PC-3 (cell line): ENCODE results near the gene SPOP. TPM values are rescaled to one million over a fixed set of nuclear protein-coding genes. Genes with fewer than 3 reads are reported as not detected.

ENCODE experiments used
- ATAC-seq: fragments of 200-7000 bp; cut with Tn5 transposase; 2 replicates; pipeline ENCODE4 v1.9.1; 2020; ENCODE audit warnings: mild to moderate bottlenecking, moderate library complexity
- BruUV-seq: library from RNA; stranded (reverse); fragments of 400-500 nt; replicated peaks from 2 replicates; lab custom pipeline; 2021; lab: Mats Ljungman, UMichigan
- CTCF ChIA-PET: fragments of 300-600 bp; sonication (Branson Sonifier 250); formaldehyde crosslinking; loops from one replicate; lab custom pipeline; 2022; ENCODE audit warnings: antibody characterized with exemption; lab: Charles Lee
- POLR2A ChIA-PET: fragments of 300-600 bp; sonication (Branson Sonifier 250); formaldehyde crosslinking; loops from one replicate; lab custom pipeline; 2022; ENCODE audit warnings: antibody characterized with exemption; ENCODE audit not compliant: unreplicated experiment; lab: Charles Lee
- DNase-seq: peaks from one replicate; pipeline ENCODE4 v3.0.0-alpha.2; 2015
- H2AFZ ChIP-seq: fragments of 300-600 bp; sonication (generic); 2 replicates; pipeline ENCODE4 v1.6.0; 2016; ENCODE audit warnings: antibody characterized with exemption, low read length
- H3F3A ChIP-seq: fragments of 300-600 bp; sonication (generic); one replicate; pipeline ENCODE4 v1.6.0; 2017; ENCODE audit warnings: antibody characterized with exemption, low read length, control low read depth, mild to moderate bottlenecking; ENCODE audit not compliant: unreplicated experiment
- H3K27ac ChIP-seq: fragments of 300-600 bp; sonication (generic); 2 replicates; pipeline ENCODE4 v1.5.1; 2016; ENCODE audit warnings: mild to moderate bottlenecking, low read length
- H3K27me3 ChIP-seq: fragments of 300-600 bp; sonication (generic); 2 replicates; pipeline ENCODE4 v1.6.1; 2016; ENCODE audit warnings: low read length, mixed read lengths
- H3K36me3 ChIP-seq: fragments of 300-600 bp; sonication (generic); 2 replicates; pipeline ENCODE4 v1.6.1; 2016; ENCODE audit warnings: low read depth, mixed run types, low read length, mixed read lengths
- H3K4me1 ChIP-seq: fragments of 300-600 bp; sonication (generic); 2 replicates; pipeline ENCODE4 v1.5.1; 2016; ENCODE audit warnings: low read length; ENCODE audit not compliant: insufficient read depth
- H3K4me2 ChIP-seq: fragments of 300-600 bp; sonication (generic); 2 replicates; pipeline ENCODE4 v1.6.0; 2016; ENCODE audit warnings: low read length
- H3K4me3 ChIP-seq: fragments of 300-600 bp; sonication (generic); 2 replicates; pipeline ENCODE4 v1.5.1; 2016; ENCODE audit warnings: mild to moderate bottlenecking, low read length, mixed read lengths
- H3K79me2 ChIP-seq: fragments of 300-600 bp; sonication (generic); 2 replicates; pipeline ENCODE4 v1.6.1; 2017; ENCODE audit warnings: low read length, mixed read lengths
- H3K9ac ChIP-seq: fragments of 300-600 bp; sonication (generic); 2 replicates; pipeline ENCODE4 v1.6.0; 2016; ENCODE audit warnings: mild to moderate bottlenecking, low read length
- H3K9me2 ChIP-seq: fragments of 300-600 bp; sonication (generic); replicated peaks from 2 replicates; pipeline ENCODE4 v1.6.1; 2016; ENCODE audit warnings: mixed run types, low read length, mixed read lengths
- H3K9me3 ChIP-seq: fragments of 300-600 bp; sonication (generic); 2 replicates; pipeline ENCODE4 v1.6.1; 2016; ENCODE audit warnings: low read length, mixed read lengths
- H4K20me1 ChIP-seq: fragments of 300-600 bp; sonication (generic); 2 replicates; pipeline ENCODE4 v1.6.1; 2016; ENCODE audit warnings: low read length, mixed read lengths
- EZH2 ChIP-seq: fragments of 300-600 bp; sonication (generic); IDR thresholded peaks from one replicate; pipeline ENCODE4 v1.6.1; 2017; ENCODE audit warnings: antibody characterized with exemption, mild to moderate bottlenecking, low read length; ENCODE audit not compliant: unreplicated experiment
- EZH2phosphoT487 ChIP-seq: fragments of 300-600 bp; sonication (generic); IDR thresholded peaks from 2 replicates; pipeline ENCODE4 v1.6.1; 2018; ENCODE audit warnings: mild to moderate bottlenecking, antibody characterized with exemption, low read length, borderline replicate concordance
- intact Hi-C: fragments of 100-400 bp; cut with micrococcal nuclease; formaldehyde crosslinking; loops from 2 replicates; pipeline ENCODE4 v1.9.0; 2023
- total RNA-seq: library from RNA; depleted of rRNA; stranded (reverse); fragments of >200 nt; gene quantifications from 2 replicates; pipeline ENCODE4 v1.2.3, GENCODE V29; 2014
- TF ChIP-seq, protein P1 (sequence below): fragments of 300-600 bp; sonication (generic); conservative IDR thresholded peaks from 2 replicates; pipeline ENCODE4 v1.5.1; 2017; ENCODE audit warnings: antibody characterized with exemption, low read depth, mild to moderate bottlenecking, low read length

The SPOP gene
- total RNA-seq, 1 experiment from 2014 or later: 54.7 TPM

DNA sequence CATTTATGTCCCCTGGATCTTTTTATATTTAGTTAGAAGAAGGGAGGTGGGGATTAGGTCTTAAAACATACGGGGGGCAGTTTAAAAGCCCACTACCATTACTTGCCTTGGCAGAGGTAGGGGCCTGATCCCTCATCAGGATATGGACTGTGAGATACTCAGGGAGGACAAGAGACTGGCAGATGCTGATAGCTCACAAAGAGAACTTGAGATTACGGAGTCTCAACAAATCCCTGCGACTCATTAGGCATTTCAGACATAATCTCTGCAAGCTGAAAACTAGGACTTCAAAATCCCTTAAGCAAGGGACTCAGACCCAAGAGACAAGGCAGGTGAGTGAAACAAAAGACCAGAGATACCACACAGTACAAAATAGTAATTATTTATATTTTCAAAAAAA, 79.0 kb downstream of the SPOP start:
- POLR2A ChIA-PET: no interaction called here
- CTCF ChIA-PET: interaction anchor here (0.7 kb wide), 1 partner anchor 43 kb away, joined by 9 read pairs; no protein-coding TSS in a partner anchor

DNA sequence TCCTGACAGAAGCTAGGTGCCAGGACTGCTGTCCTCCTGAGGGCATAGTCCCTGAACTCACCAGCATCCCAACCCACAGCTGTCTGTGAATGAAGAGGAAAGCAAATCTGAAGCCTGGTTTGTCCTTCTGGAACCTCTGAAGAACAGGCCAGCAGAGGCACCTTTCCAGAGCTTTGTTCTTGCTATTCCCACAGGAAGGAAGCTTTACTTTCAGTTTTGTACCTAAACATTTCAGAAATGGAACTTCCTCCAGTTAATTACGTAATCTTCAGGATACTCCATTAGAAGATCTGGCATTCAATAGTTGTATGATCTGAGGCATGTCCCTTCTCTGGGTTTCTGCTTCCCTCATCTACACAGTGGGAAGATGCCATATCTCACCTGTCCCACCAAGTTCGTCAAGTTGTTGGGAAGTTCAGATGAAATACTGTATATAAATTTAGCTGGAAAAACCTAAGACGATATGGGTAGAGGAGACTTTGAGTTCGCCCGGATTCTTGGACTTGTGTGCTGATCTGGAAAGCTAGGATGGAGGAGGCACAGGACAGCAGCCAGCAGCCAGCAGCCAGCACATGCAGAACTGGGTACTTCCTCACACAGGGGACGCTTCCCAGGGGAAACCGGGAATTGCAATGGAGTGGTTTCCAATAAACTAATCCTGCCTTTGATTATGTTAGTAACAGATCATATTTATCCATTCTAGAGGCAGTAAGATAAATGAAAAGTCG, 79.8 kb downstream of the SPOP start:
- no peak overlapping the region for H3K9ac ChIP-seq
- ChIA-PET CTCF (interaction anchor here (0.8 kb wide), 1 partner anchor 27 kb away, joined by 12 read pairs; no protein-coding TSS in a partner anchor), POLR2A (no interaction called here)
- TF ChIP-seq EZH2: no peak
- TF ChIP-seq EZH2phosphoT487: no peak
- no peak overlapping the region for H3K27ac ChIP-seq
- DNase-seq (no peak), ATAC-seq (no peak)
- no peak overlapping the region for H3K4me2 ChIP-seq
- H3K36me3 ChIP-seq: peaks cover 42% of the 10 kb centered on the region
- no peaks in the 10 kb centered on the region for H3K27me3 ChIP-seq
- H4K20me1 ChIP-seq: no peaks in the 10 kb centered on the region
- H3F3A ChIP-seq: no peaks in the 10 kb centered on the region
- H3K9me2 ChIP-seq: no peaks in the 10 kb centered on the region
- no peak overlapping the region for H2AFZ ChIP-seq
- H3K4me1 ChIP-seq: no peaks in the 10 kb centered on the region
- H3K9me3 ChIP-seq: no peaks in the 10 kb centered on the region
- no peaks in the 10 kb centered on the region for H3K79me2 ChIP-seq
- no TSS peak for BruUV-seq
- intact Hi-C loops: no loop called here
- H3K4me3 ChIP-seq: no peak overlapping the region

More for the DNA sequence above, 79.0 kb downstream of the SPOP start:
- H3K9me2 ChIP-seq: no peaks in the 10 kb centered on the region
- no peak overlapping the region for H2AFZ ChIP-seq
- H3K79me2 ChIP-seq: no peaks in the 10 kb centered on the region
- no peak overlapping the region for H3K27ac ChIP-seq
- no peak overlapping the region for H3K4me3 ChIP-seq
- H3K4me2 ChIP-seq: no peak overlapping the region
- no peaks in the 10 kb centered on the region for H3K9me3 ChIP-seq
- H3K27me3 ChIP-seq: no peaks in the 10 kb centered on the region
- no peaks in the 10 kb centered on the region for H3F3A ChIP-seq
- DNase-seq (no peak), ATAC-seq (no peak)
- H3K9ac ChIP-seq: no peak overlapping the region
- intact Hi-C loops: no loop called here
- no TSS peak for BruUV-seq
- TF ChIP-seq, protein P1, sequence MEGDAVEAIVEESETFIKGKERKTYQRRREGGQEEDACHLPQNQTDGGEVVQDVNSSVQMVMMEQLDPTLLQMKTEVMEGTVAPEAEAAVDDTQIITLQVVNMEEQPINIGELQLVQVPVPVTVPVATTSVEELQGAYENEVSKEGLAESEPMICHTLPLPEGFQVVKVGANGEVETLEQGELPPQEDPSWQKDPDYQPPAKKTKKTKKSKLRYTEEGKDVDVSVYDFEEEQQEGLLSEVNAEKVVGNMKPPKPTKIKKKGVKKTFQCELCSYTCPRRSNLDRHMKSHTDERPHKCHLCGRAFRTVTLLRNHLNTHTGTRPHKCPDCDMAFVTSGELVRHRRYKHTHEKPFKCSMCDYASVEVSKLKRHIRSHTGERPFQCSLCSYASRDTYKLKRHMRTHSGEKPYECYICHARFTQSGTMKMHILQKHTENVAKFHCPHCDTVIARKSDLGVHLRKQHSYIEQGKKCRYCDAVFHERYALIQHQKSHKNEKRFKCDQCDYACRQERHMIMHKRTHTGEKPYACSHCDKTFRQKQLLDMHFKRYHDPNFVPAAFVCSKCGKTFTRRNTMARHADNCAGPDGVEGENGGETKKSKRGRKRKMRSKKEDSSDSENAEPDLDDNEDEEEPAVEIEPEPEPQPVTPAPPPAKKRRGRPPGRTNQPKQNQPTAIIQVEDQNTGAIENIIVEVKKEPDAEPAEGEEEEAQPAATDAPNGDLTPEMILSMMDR: no peak
- TF ChIP-seq EZH2 (no peak), EZH2phosphoT487 (no peak)
- peaks cover 51% of the 10 kb centered on the region for H3K36me3 ChIP-seq
- H4K20me1 ChIP-seq: no peaks in the 10 kb centered on the region
- no peaks in the 10 kb centered on the region for H3K4me1 ChIP-seq

DNA sequence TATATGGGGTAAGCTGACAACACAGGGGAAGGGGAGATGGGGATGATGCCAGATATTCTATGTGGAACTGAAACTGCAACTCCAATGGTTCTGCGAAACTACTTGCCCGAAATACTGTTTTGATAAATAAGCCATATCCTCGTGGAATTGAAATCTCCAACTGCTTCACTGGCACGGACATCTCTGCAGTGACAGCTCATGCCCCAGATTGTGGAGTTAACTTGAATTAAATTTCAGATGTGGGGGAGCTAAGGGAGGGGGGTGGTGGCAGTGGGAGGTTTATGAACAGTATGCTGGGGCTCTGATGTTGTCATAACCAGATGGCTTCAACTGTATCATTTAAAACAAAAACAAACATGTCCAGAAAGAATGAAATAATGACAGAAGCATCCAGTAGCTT, 80.5 kb downstream of the SPOP start:
- no peak for TF ChIP-seq EZH2phosphoT487
- TF ChIP-seq, protein P1: no peak
- Histone ChIP-seq H3K36me3 (peaks cover 40% of the 10 kb centered on the region), H3K4me1 (no peaks in the 10 kb centered on the region), H4K20me1 (no peaks in the 10 kb centered on the region), H3K27me3 (no peaks in the 10 kb centered on the region), H3K4me2 (no peak overlapping the region), H2AFZ (no peak overlapping the region), H3K9me2 (no peaks in the 10 kb centered on the region), H3K4me3 (no peak overlapping the region), H3K79me2 (no peaks in the 10 kb centered on the region), H3K27ac (no peak overlapping the region), H3F3A (no peaks in the 10 kb centered on the region), H3K9ac (no peak overlapping the region), H3K9me3 (no peaks in the 10 kb centered on the region)
- intact Hi-C loops: no loop called here
- CTCF ChIA-PET: interaction anchor here (0.8 kb wide), 1 partner anchor 26 kb away, joined by 12 read pairs; no protein-coding TSS in a partner anchor
- POLR2A ChIA-PET: no interaction called here
- DNase-seq: no peak
- no TSS peak for BruUV-seq
- ATAC-seq: no peak
